ENCODE results near the gene C5orf63. TPM values are rescaled to one million over a fixed set of nuclear protein-coding genes. Genes with fewer than 3 reads are reported as not detected.
"Not testable (repeated sequence)": the region's sequence is repeated elsewhere in the genome, so short reads cannot be mapped to it uniquely, and the experiment has no call there.

Gene C5orf63
- total RNA-seq, 4 donors from 2014 or later = 2.1 to 3.6 (median 3.3) TPM

GRCh38 chr5:127061537-127061936, 11.8 kb downstream of the C5orf63 start:
- ATAC-seq (no peak), DNase-seq (no peak)
- Histone ChIP-seq H3K4me1 (no peaks in the 10 kb centered on the region), H3K9me3 (no peaks in the 10 kb centered on the region), H3K4me3 (no peak overlapping the region), H3K27ac (no peak overlapping the region), H3K36me3 (no peaks in the 10 kb centered on the region), H3K27me3 (no peaks in the 10 kb centered on the region)
- in situ Hi-C loops (cut with MboI; ENCODE audit: low sequenced_read_pairs in 4 of 4) = no loop called here
- no peak for TF ChIP-seq CTCF (IDR thresholded peaks at IDR 0.05 in 4 of 5, conservative IDR thresholded peaks at IDR 0.05 in 1 of 5)
- no peak for TF ChIP-seq POLR2A (IDR thresholded peaks at IDR 0.05)
- intact Hi-C loops (cut with DNase I; ENCODE audit: low total_unique reads) = no loop called here

- ATAC-seq (no peak), DNase-seq (no peak)
- intact Hi-C loops (cut with DNase I; ENCODE audit: low total_unique reads) (no loop called here), in situ Hi-C loops (cut with MboI; ENCODE audit: low sequenced_read_pairs in 4 of 4) (no loop called here)
- Histone ChIP-seq H3K9me3 (no peaks in the 10 kb centered on the region), H3K27me3 (no peaks in the 10 kb centered on the region), H3K36me3 (no peaks in the 10 kb centered on the region), H3K4me1 (no peaks in the 10 kb centered on the region), H3K27ac (no peak overlapping the region), H3K4me3 (no peak overlapping the region)
- TF ChIP-seq POLR2A (IDR thresholded peaks at IDR 0.05) = no peak
- TF ChIP-seq CTCF (IDR thresholded peaks at IDR 0.05 in 4 of 5, conservative IDR thresholded peaks at IDR 0.05 in 1 of 5) = no peak
Observed at GRCh38 chr5:127060470-127060985, 12.8 kb downstream of the C5orf63 start.

GRCh38 chr5:127056896-127057295, 16.4 kb downstream of the C5orf63 start:
- no peak for ATAC-seq
- in situ Hi-C loops (cut with MboI; ENCODE audit: low sequenced_read_pairs in 4 of 4) (no loop called here), intact Hi-C loops (cut with DNase I; ENCODE audit: low total_unique reads) (no loop called here)
- no peak for DNase-seq
- no peak overlapping the region for H3K27ac ChIP-seq
- H3K4me1 ChIP-seq = no peaks in the 10 kb centered on the region
- H3K4me3 ChIP-seq = no peak overlapping the region
- no peaks in the 10 kb centered on the region for H3K27me3 ChIP-seq
- TF ChIP-seq CTCF (IDR thresholded peaks at IDR 0.05 in 4 of 5, conservative IDR thresholded peaks at IDR 0.05 in 1 of 5) (no peak), POLR2A (IDR thresholded peaks at IDR 0.05) (no peak)
- no peaks in the 10 kb centered on the region for H3K36me3 ChIP-seq
- no peaks in the 10 kb centered on the region for H3K9me3 ChIP-seq

GRCh38 chr5:127055880-127056653, 17.2 kb downstream of the C5orf63 start:
- TF ChIP-seq POLR2A (IDR thresholded peaks at IDR 0.05) (no peak), CTCF (IDR thresholded peaks at IDR 0.05 in 4 of 5, conservative IDR thresholded peaks at IDR 0.05 in 1 of 5) (no peak)
- Histone ChIP-seq H3K36me3 (no peaks in the 10 kb centered on the region), H3K4me3 (no peak overlapping the region), H3K4me1 (no peaks in the 10 kb centered on the region), H3K27ac (no peak overlapping the region), H3K9me3 (no peaks in the 10 kb centered on the region), H3K27me3 (no peaks in the 10 kb centered on the region)
- DNase-seq (no peak), ATAC-seq (no peak)
- in situ Hi-C loops (cut with MboI; ENCODE audit: low sequenced_read_pairs in 4 of 4) = no loop called here
- intact Hi-C loops (cut with DNase I; ENCODE audit: low total_unique reads) = no loop called here

- ATAC-seq; H3K27me3 ChIP-seq; H3K4me1 ChIP-seq; DNase-seq; H3K36me3 ChIP-seq; H3K27ac ChIP-seq; in situ Hi-C loops (cut with MboI; ENCODE audit: low sequenced_read_pairs in 4 of 4); intact Hi-C loops (cut with DNase I; ENCODE audit: low total_unique reads); H3K4me3 ChIP-seq; H3K9me3 ChIP-seq: not testable (repeated sequence)
Observed at GRCh38 chr5:127053551-127053950, 19.8 kb downstream of the C5orf63 start.

Data from gastrocnemius medialis (tissue), 4 donors.